Astrocyte (in vitro differentiated cells and primary cell): Measurements from ENCODE around the gene OPRL1.

Experiments
- EZH2 ChIP-seq: IDR thresholded peaks from 2 replicates; pipeline ENCODE4 v1.6.1; 2012; ENCODE audit warnings: mild to moderate bottlenecking, low read length, inconsistent platforms; ENCODE audit not compliant: insufficient read depth
- TF ChIP-seq, protein P1 (sequence below): IDR thresholded peaks from 2 replicates; pipeline ENCODE4 v1.5.1; 2011; ENCODE audit warnings: low read depth, mild to moderate bottlenecking, inconsistent platforms, low read length, moderate library complexity; ENCODE audit not compliant: insufficient read depth

DNA sequence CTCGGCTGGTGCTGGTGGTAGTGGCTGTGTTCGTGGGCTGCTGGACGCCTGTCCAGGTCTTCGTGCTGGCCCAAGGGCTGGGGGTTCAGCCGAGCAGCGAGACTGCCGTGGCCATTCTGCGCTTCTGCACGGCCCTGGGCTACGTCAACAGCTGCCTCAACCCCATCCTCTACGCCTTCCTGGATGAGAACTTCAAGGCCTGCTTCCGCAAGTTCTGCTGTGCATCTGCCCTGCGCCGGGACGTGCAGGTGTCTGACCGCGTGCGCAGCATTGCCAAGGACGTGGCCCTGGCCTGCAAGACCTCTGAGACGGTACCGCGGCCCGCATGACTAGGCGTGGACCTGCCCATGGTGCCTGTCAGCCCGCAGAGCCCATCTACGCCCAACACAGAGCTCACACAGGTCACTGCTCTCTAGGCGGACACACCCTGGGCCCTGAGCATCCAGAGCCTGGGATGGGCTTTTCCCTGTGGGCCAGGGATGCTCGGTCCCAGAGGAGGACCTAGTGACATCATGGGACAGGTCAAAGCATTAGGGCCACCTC lies 18.7 kb downstream of the OPRL1 start:
- TF ChIP-seq, protein P1, sequence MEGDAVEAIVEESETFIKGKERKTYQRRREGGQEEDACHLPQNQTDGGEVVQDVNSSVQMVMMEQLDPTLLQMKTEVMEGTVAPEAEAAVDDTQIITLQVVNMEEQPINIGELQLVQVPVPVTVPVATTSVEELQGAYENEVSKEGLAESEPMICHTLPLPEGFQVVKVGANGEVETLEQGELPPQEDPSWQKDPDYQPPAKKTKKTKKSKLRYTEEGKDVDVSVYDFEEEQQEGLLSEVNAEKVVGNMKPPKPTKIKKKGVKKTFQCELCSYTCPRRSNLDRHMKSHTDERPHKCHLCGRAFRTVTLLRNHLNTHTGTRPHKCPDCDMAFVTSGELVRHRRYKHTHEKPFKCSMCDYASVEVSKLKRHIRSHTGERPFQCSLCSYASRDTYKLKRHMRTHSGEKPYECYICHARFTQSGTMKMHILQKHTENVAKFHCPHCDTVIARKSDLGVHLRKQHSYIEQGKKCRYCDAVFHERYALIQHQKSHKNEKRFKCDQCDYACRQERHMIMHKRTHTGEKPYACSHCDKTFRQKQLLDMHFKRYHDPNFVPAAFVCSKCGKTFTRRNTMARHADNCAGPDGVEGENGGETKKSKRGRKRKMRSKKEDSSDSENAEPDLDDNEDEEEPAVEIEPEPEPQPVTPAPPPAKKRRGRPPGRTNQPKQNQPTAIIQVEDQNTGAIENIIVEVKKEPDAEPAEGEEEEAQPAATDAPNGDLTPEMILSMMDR = no peak
- TF ChIP-seq EZH2 = no peak
